Kidney epithelial cell (primary cell): ENCODE results near the gene CUL7. TPM values are rescaled to one million over a fixed set of nuclear protein-coding genes. Genes with fewer than 3 reads are reported as not detected.
"Not testable (repeated sequence)": the region's sequence is repeated elsewhere in the genome, so short reads cannot be mapped to it uniquely, and the experiment has no call there.

Experiments used
- DNase-seq: peaks from one replicate; pipeline ENCODE4 v3.0.0-alpha.2; 2010; ENCODE audit warnings: low read depth
- H3K27me3 ChIP-seq: 2 replicates; pipeline ENCODE4 v1.6.0; 2011; ENCODE audit warnings: low read length; ENCODE audit not compliant: control insufficient read depth, insufficient read depth
- H3K36me3 ChIP-seq: 2 replicates; pipeline ENCODE4 v1.5.1; 2011; ENCODE audit warnings: low read length; ENCODE audit not compliant: control insufficient read depth, insufficient read depth
- H3K4me3 ChIP-seq: 2 replicates; pipeline ENCODE4 v1.5.1; 2011; ENCODE audit warnings: low read depth, mild to moderate bottlenecking, control low read depth, low read length
- CTCF ChIP-seq: IDR thresholded peaks from 2 replicates; pipeline ENCODE4 v1.5.1; 2011; ENCODE audit warnings: mild to moderate bottlenecking, moderate library complexity, low read length, control low read depth, inconsistent platforms; ENCODE audit not compliant: insufficient read depth, poor library complexity, severe bottlenecking
- total RNA-seq: library from RNA; depleted of rRNA; stranded (reverse); fragments of >200 nt; gene quantifications from 2 replicates; pipeline ENCODE4 v1.2.3, GENCODE V29; 2015

CUL7 gene
- total RNA-seq, 1 donor from 2014 or later: 28.1 TPM

GRCh38 chr6:43089874-43090558 is 36.4 kb upstream of the CUL7 start:
- no peak for DNase-seq
- Histone ChIP-seq H3K27me3 (no peaks in the 10 kb centered on the region), H3K4me3 (no peak overlapping the region), H3K36me3 (no peaks in the 10 kb centered on the region)
- TF ChIP-seq CTCF: no peak

DNA sequence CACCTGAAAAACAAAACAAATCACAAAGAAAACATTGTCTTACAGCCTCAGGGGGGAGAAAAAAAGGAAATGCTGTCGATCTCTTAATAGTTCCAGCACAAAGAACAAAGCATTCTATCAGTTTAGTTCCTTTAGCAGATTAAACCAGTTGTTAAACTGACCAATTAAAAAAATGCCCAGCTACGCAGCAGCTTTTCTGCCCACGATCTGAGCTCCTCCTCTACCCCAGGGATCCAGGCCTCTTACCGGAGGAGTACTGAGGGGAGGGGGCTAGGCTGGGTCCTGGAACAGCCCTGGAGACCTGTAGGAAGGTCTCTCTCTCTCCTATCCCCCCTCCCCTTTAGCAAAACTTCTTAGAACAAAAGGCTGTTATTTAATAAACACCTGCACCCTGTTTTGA is 35.8 kb upstream of the CUL7 start:
- no peaks in the 10 kb centered on the region for H3K27me3 ChIP-seq
- no peak for DNase-seq
- no peak for TF ChIP-seq CTCF
- no peak overlapping the region for H3K4me3 ChIP-seq
- no peaks in the 10 kb centered on the region for H3K36me3 ChIP-seq

- Histone ChIP-seq H3K27me3 (no peaks in the 10 kb centered on the region), H3K36me3 (no peaks in the 10 kb centered on the region), H3K4me3 (no peak overlapping the region)
- no peak for TF ChIP-seq CTCF
- DNase-seq: no peak
Measured at GRCh38 chr6:43088654-43089056, 35.0 kb upstream of the CUL7 start.

DNA sequence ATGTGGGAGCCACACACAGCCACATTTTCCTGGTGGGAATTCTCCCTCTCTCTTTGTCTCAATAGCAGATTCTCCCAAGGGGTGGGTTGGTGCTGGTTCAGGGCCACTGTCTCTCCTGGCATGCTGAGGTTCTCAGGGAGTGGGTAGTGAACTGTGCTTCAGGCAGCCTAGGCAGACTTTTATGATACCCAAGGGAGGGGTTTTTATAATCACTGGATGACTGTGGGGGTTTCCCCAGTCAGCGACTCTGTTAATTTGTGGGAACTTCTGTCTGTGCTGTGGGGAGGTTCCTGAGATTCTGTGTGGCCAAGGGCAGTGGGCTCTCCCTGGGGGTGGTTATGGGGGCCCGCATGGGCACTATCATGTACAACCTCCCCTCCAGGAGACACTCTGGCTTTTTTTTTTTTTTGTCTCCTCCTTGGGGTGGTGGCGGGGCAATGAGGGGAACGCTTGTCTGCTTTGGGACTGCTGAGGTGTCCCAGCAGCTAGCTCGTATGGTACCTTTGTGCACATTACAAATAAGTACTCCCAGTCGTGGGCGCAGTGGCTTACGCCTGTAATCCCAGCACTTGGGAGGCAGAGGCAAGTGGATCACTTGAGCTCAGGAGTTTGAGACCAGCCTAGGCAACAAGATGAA is 32.5 kb upstream of the CUL7 start:
- no peak for DNase-seq
- Histone ChIP-seq H3K36me3 (no peaks in the 10 kb centered on the region), H3K27me3 (no peaks in the 10 kb centered on the region), H3K4me3 (no peak overlapping the region)
- no peak for TF ChIP-seq CTCF

DNA sequence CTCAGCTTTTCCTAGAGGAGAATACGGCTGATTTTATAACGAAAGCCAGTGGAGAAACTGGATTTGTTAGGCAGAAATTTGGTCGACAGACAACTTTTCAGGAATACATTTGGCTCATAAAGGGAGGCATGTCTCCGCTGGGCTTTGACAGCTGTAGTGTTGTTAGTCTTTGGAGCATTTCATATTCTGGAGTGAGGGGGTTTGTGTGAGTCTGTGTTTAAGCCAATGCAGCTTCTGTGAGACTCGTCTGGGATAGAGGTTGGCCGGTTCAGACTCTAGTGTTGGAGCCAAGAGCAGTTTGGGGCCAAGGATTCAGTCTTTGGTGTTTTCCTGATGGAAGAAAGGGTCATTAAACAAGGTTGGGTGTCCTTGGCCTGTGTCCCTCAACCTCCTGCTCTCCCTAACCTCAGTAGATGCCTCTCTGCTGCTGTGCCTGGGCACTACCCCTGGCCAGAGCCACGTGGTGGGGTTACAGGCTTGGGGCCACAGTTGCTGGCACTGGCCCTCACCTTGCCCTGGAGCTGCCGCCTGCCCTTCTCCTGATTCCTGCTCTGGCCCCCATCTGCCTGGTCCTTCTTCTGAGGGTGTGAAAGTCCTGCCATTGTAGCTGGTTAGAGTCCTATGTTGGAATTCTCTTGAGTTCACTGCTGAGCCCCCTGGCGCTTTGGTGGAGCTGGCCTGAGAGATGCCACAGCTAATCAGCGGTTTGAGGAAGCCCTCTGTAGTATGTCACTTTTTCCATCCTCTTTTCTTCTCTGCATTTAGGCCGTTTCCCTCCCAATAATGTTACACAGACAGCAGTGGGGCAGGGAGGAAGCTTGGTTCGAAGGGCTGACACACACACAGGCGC is 29.4 kb upstream of the CUL7 start:
- H3K4me3 ChIP-seq: no peak overlapping the region
- H3K27me3 ChIP-seq: no peaks in the 10 kb centered on the region
- no peaks in the 10 kb centered on the region for H3K36me3 ChIP-seq
- TF ChIP-seq CTCF: no peak
- no peak for DNase-seq

DNA sequence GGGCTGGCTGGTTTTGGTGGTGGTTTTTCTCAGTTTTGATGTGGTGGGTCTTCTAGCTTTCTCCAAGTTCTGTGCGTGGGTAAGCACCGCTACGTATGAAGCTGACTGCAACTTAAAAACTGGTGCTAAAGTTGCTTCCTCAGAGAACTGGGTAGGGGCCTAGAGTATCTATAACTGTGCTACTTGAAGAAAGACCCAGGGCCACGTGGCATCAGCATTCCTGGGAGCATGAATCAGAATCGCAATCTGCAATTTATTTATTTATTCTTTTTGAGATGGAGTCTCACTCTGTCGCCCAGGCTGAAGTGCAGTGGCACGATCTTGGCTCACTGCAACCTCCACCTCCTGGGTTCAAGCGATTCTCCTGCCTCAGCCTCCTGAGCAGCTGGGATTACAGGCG is 28.3 kb upstream of the CUL7 start:
- H3K4me3 ChIP-seq, H3K27me3 ChIP-seq, DNase-seq: not testable (repeated sequence)

More for the DNA sequence above, 28.3 kb upstream of the CUL7 start:
- not testable (repeated sequence) for H3K36me3 ChIP-seq
